ENCODE measurements around the gene POU6F1.
"Not testable (repeated sequence)": the region's sequence is repeated elsewhere in the genome, so short reads cannot be mapped to it uniquely, and the experiment has no call there.

Gene POU6F1

DNA sequence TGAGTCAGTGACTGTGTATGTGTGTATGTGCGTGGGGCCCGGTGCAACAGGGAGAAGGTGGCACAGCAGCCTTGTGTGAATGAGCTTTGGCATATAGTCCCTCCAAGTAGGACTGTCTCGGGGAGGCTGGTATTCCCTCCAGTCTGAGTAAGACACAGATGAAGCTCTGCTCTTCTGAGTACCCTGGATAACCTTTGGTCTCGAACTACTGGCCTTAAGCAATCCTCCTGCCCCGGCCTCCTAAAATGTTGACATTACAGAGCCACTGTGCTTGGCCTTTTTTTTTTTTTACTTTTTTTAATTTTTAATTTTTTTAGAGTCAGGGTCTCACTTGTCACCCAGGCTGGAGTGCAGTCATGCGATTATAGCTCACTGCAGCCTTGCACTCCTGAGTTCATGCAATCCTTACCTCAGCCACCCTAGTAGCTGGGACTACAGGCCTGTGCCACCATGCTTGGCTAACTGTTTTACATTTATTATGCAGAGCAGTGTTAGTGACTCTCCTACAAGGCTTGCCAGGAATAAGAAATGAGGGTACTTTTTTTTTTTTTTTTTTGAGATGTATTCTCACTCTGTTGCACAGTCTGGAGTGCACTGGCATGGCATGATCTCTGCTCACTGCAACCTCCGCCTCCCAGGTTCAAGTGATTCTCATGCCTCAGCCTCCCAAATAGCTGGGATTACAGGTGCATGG lies 11.4 kb upstream of the POU6F1 start:
- no peak for TF ChIP-seq TOX (CRISPR knock-in tag; IDR thresholded peaks at IDR 0.05; ENCODE audit: borderline replicate concordance)
- TF ChIP-seq GLIS3 (CRISPR knock-in tag; IDR thresholded peaks at IDR 0.05) = no peak
- TF ChIP-seq ZFP3 (CRISPR knock-in tag; IDR thresholded peaks at IDR 0.05) = no peak
- TF ChIP-seq ZNF70 (CRISPR knock-in tag; IDR thresholded peaks at IDR 0.05) = no peak
- no peak for TF ChIP-seq TCF4 (CRISPR knock-in tag; IDR thresholded peaks at IDR 0.05; ENCODE audit: borderline replicate concordance)
- no peak for ATAC-seq

DNA sequence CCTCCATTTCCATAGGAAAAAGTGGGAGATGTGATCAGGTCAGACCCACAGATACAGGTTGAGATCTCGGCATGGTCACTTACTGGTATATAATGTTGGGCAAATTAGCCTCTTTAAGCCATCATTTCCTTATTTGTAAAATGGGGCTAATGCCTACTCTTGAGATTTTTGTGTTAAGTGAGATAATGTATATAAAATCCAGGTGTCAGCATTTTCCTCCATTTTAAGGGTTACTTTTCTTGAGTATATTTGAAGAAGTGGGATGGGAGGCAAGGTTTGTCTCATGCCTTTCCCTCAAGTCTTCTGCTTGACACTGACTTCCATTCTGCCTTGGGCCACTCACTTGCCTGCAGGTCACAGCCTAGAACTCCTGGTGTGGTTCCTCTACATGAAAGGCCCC lies 10.1 kb upstream of the POU6F1 start:
- ATAC-seq = no peak
- TF ChIP-seq SNAI2 (CRISPR knock-in tag; IDR thresholded peaks at IDR 0.05) = no peak
- no peak for TF ChIP-seq ISL1 (CRISPR knock-in tag; IDR thresholded peaks at IDR 0.05)
- TF ChIP-seq ZFP3 (CRISPR knock-in tag; IDR thresholded peaks at IDR 0.05) = no peak
- TF ChIP-seq ZNF8 (CRISPR knock-in tag; IDR thresholded peaks at IDR 0.05) = no peak
- no peak for TF ChIP-seq RARB (CRISPR knock-in tag; IDR thresholded peaks at IDR 0.05)
- TF ChIP-seq, protein P1, sequence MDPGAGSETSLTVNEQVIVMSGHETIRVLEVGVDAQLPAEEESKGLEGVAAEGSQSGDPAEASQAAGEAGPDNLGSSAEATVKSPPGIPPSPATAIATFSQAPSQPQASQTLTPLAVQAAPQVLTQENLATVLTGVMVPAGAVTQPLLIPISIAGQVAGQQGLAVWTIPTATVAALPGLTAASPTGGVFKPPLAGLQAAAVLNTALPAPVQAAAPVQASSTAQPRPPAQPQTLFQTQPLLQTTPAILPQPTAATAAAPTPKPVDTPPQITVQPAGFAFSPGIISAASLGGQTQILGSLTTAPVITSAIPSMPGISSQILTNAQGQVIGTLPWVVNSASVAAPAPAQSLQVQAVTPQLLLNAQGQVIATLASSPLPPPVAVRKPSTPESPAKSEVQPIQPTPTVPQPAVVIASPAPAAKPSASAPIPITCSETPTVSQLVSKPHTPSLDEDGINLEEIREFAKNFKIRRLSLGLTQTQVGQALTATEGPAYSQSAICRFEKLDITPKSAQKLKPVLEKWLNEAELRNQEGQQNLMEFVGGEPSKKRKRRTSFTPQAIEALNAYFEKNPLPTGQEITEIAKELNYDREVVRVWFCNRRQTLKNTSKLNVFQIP (CRISPR knock-in tag; IDR thresholded peaks at IDR 0.05; ENCODE audit: borderline replicate concordance, low read depth) = no peak
- no peak for TF ChIP-seq PPARA (CRISPR knock-in tag; IDR thresholded peaks at IDR 0.05; ENCODE audit: borderline replicate concordance)

DNA sequence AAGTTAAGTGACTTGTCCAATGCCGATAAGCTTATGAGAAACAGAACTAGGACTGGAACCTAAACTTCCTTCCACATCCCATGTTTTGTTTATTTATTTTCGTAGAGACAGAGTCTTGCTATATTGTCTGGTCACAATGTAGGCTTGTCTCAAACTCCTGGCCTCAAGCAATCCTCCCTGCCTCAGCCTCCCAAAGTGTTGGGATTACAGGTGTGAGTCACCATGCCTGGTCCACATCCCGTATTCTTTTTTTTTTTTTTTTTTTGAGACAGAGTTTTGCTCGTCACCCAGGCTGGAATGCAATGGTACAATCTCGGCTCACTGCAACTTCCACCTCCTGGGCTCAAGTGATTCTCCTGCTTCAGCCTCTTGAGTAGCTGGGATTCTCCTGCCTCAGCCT lies 9.2 kb upstream of the POU6F1 start:
- not testable (repeated sequence) for ATAC-seq

DNA sequence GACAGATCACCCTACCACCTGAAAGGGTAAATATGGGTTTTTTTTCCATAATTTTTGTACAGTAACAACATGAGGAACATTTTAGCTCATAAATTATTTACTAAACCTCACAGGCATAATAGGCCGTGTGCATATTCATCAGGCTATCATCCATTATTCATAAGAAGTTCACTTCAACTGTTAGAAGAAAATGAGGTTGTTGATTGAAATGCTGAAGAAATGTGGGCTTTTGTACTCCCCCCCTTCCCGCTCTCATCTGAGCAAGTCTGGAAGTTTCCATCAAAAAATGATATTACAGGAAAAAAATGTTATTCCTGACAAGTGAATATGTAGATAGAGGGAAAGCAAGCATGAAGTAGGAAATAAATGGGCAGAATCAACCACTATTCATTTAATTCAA lies 7.9 kb upstream of the POU6F1 start:
- ATAC-seq = no peak
- no peak for TF ChIP-seq ISL1 (CRISPR knock-in tag; IDR thresholded peaks at IDR 0.05)
- TF ChIP-seq, protein P2, sequence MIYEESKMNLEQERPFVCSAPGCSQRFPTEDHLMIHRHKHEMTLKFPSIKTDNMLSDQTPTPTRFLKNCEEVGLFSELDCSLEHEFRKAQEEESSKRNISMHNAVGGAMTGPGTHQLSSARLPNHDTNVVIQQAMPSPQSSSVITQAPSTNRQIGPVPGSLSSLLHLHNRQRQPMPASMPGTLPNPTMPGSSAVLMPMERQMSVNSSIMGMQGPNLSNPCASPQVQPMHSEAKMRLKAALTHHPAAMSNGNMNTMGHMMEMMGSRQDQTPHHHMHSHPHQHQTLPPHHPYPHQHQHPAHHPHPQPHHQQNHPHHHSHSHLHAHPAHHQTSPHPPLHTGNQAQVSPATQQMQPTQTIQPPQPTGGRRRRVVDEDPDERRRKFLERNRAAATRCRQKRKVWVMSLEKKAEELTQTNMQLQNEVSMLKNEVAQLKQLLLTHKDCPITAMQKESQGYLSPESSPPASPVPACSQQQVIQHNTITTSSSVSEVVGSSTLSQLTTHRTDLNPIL (CRISPR knock-in tag; IDR thresholded peaks at IDR 0.05; ENCODE audit: low read depth) = no peak
- no peak for TF ChIP-seq TOX (CRISPR knock-in tag; IDR thresholded peaks at IDR 0.05; ENCODE audit: borderline replicate concordance)
- no peak for TF ChIP-seq ARNTL (CRISPR knock-in tag; IDR thresholded peaks at IDR 0.05; ENCODE audit: borderline replicate concordance, low read depth)
- TF ChIP-seq GLIS3 (CRISPR knock-in tag; IDR thresholded peaks at IDR 0.05) = no peak
- TF ChIP-seq ZNF70 (CRISPR knock-in tag; IDR thresholded peaks at IDR 0.05) = no peak

DNA sequence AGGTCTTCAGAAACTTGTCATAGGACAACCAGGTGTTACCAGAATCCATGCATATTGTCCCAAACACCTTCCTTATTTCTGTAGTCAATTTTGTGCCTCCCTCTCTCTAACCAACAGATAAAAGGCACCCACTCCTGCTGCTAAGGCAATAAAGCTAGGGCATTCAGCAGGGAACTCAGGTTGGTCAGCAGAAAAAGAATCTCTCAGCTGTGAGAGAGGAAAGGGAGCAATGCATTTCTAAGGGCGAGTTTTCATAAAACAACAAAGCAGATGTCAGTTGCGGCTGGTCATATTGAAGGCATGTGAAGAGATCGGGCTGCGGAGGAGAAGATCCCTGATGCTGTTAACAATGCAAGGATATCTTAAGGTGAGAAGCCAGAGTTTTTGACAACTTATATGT lies 7.4 kb upstream of the POU6F1 start:
- no peak for TF ChIP-seq TOX (CRISPR knock-in tag; IDR thresholded peaks at IDR 0.05; ENCODE audit: borderline replicate concordance)
- TF ChIP-seq ISL1 (CRISPR knock-in tag; IDR thresholded peaks at IDR 0.05) = no peak
- TF ChIP-seq ZFP3 (CRISPR knock-in tag; IDR thresholded peaks at IDR 0.05) = no peak
- TF ChIP-seq ZNF70 (CRISPR knock-in tag; IDR thresholded peaks at IDR 0.05) = no peak
- no peak for TF ChIP-seq ZNF565 (CRISPR knock-in tag; conservative IDR thresholded peaks at IDR 0.05; ENCODE audit: low read depth)
- TF ChIP-seq, protein P3, sequence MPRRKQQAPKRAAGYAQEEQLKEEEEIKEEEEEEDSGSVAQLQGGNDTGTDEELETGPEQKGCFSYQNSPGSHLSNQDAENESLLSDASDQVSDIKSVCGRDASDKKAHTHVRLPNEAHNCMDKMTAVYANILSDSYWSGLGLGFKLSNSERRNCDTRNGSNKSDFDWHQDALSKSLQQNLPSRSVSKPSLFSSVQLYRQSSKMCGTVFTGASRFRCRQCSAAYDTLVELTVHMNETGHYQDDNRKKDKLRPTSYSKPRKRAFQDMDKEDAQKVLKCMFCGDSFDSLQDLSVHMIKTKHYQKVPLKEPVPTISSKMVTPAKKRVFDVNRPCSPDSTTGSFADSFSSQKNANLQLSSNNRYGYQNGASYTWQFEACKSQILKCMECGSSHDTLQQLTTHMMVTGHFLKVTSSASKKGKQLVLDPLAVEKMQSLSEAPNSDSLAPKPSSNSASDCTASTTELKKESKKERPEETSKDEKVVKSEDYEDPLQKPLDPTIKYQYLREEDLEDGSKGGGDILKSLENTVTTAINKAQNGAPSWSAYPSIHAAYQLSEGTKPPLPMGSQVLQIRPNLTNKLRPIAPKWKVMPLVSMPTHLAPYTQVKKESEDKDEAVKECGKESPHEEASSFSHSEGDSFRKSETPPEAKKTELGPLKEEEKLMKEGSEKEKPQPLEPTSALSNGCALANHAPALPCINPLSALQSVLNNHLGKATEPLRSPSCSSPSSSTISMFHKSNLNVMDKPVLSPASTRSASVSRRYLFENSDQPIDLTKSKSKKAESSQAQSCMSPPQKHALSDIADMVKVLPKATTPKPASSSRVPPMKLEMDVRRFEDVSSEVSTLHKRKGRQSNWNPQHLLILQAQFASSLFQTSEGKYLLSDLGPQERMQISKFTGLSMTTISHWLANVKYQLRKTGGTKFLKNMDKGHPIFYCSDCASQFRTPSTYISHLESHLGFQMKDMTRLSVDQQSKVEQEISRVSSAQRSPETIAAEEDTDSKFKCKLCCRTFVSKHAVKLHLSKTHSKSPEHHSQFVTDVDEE (CRISPR knock-in tag; IDR thresholded peaks at IDR 0.05) = no peak
- no peak for TF ChIP-seq GLIS3 (CRISPR knock-in tag; IDR thresholded peaks at IDR 0.05)
- ATAC-seq = no peak

DNA sequence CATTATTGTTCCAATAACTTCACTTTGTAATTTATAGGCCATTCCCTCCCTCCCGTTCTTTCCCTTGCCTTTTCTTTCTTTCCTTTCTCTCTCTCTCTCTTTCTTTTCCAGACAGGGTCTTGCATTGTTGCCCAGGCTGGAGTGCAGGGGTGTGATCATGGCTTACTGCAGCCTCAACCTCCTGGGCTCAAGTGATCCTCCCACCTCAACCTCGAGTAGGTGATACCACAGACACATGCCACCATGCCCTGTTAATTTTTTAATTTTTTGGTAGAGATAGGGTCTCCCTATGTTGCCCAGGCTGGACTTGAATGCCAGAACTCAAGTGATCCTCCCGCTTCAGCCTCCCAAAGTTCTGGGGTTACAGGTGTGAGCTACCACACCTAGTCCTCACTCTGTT lies 6.8 kb upstream of the POU6F1 start:
- ATAC-seq = no peak
- TF ChIP-seq ZNF8 (CRISPR knock-in tag; IDR thresholded peaks at IDR 0.05) (no peak), TOX (CRISPR knock-in tag; IDR thresholded peaks at IDR 0.05; ENCODE audit: borderline replicate concordance) (no peak), OSR1 (CRISPR knock-in tag; IDR thresholded peaks at IDR 0.05) (no peak), BACH2 (CRISPR knock-in tag; IDR thresholded peaks at IDR 0.05; ENCODE audit: borderline replicate concordance) (no peak), ARNTL (CRISPR knock-in tag; IDR thresholded peaks at IDR 0.05; ENCODE audit: borderline replicate concordance, low read depth) (no peak), ZC3H10 (CRISPR knock-in tag; IDR thresholded peaks at IDR 0.05) (no peak)
- TF ChIP-seq, protein P4, sequence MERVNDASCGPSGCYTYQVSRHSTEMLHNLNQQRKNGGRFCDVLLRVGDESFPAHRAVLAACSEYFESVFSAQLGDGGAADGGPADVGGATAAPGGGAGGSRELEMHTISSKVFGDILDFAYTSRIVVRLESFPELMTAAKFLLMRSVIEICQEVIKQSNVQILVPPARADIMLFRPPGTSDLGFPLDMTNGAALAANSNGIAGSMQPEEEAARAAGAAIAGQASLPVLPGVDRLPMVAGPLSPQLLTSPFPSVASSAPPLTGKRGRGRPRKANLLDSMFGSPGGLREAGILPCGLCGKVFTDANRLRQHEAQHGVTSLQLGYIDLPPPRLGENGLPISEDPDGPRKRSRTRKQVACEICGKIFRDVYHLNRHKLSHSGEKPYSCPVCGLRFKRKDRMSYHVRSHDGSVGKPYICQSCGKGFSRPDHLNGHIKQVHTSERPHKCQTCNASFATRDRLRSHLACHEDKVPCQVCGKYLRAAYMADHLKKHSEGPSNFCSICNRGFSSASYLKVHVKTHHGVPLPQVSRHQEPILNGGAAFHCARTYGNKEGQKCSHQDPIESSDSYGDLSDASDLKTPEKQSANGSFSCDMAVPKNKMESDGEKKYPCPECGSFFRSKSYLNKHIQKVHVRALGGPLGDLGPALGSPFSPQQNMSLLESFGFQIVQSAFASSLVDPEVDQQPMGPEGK (CRISPR knock-in tag; IDR thresholded peaks at IDR 0.05; ENCODE audit: borderline replicate concordance) = no peak
- TF ChIP-seq, protein P5, sequence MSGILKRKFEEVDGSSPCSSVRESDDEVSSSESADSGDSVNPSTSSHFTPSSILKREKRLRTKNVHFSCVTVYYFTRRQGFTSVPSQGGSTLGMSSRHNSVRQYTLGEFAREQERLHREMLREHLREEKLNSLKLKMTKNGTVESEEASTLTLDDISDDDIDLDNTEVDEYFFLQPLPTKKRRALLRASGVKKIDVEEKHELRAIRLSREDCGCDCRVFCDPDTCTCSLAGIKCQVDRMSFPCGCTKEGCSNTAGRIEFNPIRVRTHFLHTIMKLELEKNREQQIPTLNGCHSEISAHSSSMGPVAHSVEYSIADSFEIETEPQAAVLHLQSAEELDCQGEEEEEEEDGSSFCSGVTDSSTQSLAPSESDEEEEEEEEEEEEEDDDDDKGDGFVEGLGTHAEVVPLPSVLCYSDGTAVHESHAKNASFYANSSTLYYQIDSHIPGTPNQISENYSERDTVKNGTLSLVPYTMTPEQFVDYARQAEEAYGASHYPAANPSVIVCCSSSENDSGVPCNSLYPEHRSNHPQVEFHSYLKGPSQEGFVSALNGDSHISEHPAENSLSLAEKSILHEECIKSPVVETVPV (CRISPR knock-in tag; IDR thresholded peaks at IDR 0.05) = no peak
